ENCODE results near the gene PTGES3. TPM values are rescaled to one million over a fixed set of nuclear protein-coding genes. Genes with fewer than 3 reads are reported as not detected.
"Not testable (repeated sequence)": the region's sequence is repeated elsewhere in the genome, so short reads cannot be mapped to it uniquely, and the experiment has no call there.

PTGES3 gene
- total and polyA plus RNA-seq, 5 donors: 116 to 176 (median 137) TPM

DNA sequence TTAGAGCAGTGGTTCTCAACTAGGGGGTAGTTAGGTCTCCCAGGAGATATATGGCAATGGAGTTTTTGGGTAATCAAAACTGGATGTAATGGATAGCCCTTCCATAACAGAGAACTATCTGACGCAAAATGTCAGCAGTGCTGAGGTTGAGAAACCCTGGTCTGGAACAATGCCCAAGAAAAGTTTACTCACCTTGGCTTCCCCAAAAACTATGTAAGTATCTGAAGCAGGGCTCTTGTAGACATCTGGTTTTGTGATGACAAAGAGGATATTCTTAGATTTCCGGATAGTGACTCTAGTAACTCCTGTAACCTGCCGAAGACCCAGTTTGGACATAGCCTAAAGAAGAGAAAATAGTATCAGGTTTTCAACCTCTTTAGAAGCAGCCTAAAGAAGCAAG is 25.3 kb upstream of the PTGES3 start:
- no peak for ATAC-seq
- no peaks in the 10 kb centered on the region for H3K9me3 ChIP-seq (ENCODE audit: control insufficient read depth, low read length)
- H3K4me3 ChIP-seq (ENCODE audit: low read length): no peak overlapping the region
- H3K27me3 ChIP-seq (ENCODE audit: control insufficient read depth, insufficient read depth): no peaks in the 10 kb centered on the region
- intact Hi-C loops (cut with DNase I): no loop called here
- H3K27ac ChIP-seq (ENCODE audit: low read length): no peak overlapping the region
- 91% methylated on average over 3 of the region's 3 CpGs for WGBS
- peaks cover 9% of the 10 kb centered on the region for H3K4me1 ChIP-seq (ENCODE audit: control insufficient read depth, insufficient read depth, low read length)
- no peak for DNase-seq

DNA sequence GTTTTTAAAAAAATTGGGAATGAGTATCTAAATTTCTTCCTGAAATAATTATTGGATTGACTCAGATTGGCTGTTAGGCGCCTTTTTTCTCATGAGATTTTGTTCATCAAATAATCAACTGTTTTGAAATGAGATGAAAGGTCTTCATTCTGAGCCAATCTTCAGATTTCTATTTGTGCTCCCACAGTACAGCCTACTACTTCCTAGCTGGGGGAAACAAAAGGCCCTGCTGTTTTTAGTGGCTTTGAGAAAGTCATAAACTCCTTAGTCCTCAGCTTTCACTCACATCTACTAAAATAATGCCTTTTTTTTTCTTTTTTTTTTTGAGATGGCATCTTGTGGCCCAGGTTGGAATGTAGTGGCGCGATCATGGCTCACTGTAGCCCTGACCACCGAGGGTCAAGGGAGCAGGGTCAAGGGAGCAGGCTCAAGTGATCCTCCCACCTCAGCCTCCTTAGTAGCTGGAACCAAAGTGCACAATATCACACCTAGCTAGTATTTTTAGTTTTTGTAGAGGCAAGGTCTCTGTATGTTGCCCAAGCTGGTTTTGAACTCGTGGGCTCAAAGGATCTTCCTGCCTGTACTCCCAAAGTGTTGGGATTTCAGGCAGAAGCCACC is 21.8 kb upstream of the PTGES3 start:
- intact Hi-C loops (cut with DNase I): no loop called here
- Histone ChIP-seq H3K4me3 (ENCODE audit: low read length) (no peak overlapping the region), H3K27ac (ENCODE audit: low read length) (no peak overlapping the region), H3K27me3 (ENCODE audit: control insufficient read depth, insufficient read depth) (no peaks in the 10 kb centered on the region), H3K9me3 (ENCODE audit: control insufficient read depth, low read length) (no peaks in the 10 kb centered on the region), H3K4me1 (ENCODE audit: control insufficient read depth, insufficient read depth, low read length) (no peaks in the 10 kb centered on the region)
- ATAC-seq (peak; percentile 30 to 33), DNase-seq (no peak)
- WGBS: 80% methylated on average over 5 of the region's 5 CpGs

DNA sequence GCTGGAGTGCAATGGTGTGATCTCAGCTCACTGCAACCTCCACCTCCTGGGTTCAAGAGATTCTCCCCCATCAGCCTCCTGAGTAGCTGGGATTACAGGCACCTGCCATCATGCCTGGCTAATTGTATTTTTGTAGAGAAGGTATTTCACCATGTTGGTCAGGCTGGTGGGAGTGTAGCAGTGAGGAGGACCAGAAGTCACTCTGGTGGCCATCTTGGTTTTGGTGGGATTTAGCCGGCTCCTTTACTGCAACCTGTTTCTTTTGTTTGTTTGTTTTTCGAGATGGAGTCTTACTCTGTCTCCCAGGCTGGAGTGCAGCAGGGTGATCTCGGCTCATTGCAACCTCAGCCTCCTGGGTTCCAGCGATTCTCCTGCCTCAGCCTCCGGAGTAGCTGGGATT is 16.4 kb upstream of the PTGES3 start:
- H3K9me3 ChIP-seq (ENCODE audit: control insufficient read depth, low read length); H3K4me1 ChIP-seq (ENCODE audit: control insufficient read depth, insufficient read depth, low read length); H3K27ac ChIP-seq (ENCODE audit: low read length); H3K4me3 ChIP-seq (ENCODE audit: low read length); H3K27me3 ChIP-seq (ENCODE audit: control insufficient read depth, insufficient read depth); intact Hi-C loops (cut with DNase I); ATAC-seq; DNase-seq: not testable (repeated sequence)
- 83% methylated on average over 5 of the region's 5 CpGs for WGBS

GRCh38 chr12:56699020-56699661 is 11.1 kb upstream of the PTGES3 start:
- WGBS: 69% methylated on average over 3 of the region's 3 CpGs
- ATAC-seq: no peak

DNA sequence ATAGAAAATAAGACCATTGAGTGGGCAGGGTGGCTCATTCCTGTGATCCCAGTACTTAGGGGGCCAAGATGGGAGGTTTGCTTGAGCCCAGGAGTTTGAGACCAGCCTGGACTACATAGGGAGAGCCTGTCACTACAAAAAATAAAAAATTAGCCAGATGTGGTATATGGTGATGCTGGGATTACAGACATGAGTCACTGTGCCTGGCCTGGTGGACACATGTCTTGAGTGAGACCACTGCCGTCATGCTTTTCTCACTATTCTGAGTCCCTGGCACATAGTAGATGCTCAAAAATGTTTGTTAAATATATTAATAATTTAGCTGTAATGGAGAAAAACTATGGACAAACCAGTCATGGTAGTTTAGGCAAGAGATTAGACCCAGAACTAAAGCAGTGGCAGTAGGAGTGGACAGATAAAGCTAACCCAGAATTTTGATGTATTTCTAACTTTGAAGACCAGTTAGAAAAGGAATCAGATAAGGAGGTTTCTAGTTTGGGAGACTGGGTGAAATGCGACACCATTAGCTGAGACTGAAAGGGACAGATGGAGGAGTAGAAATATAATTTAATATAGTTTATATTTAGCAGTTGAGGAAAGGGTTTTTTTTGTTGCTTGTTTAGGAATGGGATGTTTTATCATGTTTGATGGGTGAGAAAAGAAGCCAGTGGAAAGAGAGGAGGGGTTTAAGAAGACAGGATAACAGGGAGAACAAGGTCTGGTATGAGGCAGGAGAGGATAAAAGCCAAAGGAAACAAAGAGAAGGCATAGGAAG is 7.4 kb upstream of the PTGES3 start:
- intact Hi-C loops (cut with DNase I): no loop called here
- 63% methylated on average over 2 of the region's 2 CpGs for WGBS

More at GRCh38 chr12:56699020-56699661, 11.1 kb upstream of the PTGES3 start:
- H3K4me1 ChIP-seq (ENCODE audit: control insufficient read depth, insufficient read depth, low read length): no peaks in the 10 kb centered on the region
- no peaks in the 10 kb centered on the region for H3K9me3 ChIP-seq (ENCODE audit: control insufficient read depth, low read length)
- no peak overlapping the region for H3K27ac ChIP-seq (ENCODE audit: low read length)
- no peaks in the 10 kb centered on the region for H3K27me3 ChIP-seq (ENCODE audit: control insufficient read depth, insufficient read depth)
- H3K4me3 ChIP-seq (ENCODE audit: low read length): no peak overlapping the region
- DNase-seq: no peak
- intact Hi-C loops (cut with DNase I): no loop called here

DNA sequence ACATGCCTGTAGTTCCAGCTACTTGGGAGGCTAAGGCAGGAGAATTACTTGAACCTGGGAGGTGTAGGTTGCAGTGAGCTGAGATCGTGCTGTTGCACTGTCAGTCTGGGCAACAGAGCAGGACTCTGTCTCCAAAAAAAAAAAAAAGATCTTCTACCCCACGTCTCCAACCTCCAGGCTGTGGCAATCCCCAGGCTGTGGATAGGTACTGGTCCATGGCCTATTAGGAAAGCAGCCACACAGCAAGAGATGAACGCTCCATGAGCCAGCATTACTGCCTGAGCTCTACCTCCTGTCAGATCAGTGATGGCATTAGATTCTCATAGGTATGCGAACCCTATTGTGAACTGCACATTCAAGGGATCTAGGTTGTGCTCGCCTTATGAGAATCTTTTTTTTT is 6.1 kb upstream of the PTGES3 start:
- no peak for ATAC-seq
- 86% methylated on average over 5 of the region's 5 CpGs for whole genome bisulfite sequencing
- no peaks in the 10 kb centered on the region for H3K4me1 ChIP-seq (ENCODE audit: control insufficient read depth, insufficient read depth, low read length)
- H3K4me3 ChIP-seq (ENCODE audit: low read length): no peak overlapping the region
- DNase-seq: no peak
- no peaks in the 10 kb centered on the region for H3K9me3 ChIP-seq (ENCODE audit: control insufficient read depth, low read length)
- intact Hi-C loops (cut with DNase I): no loop called here
- no peak overlapping the region for H3K27ac ChIP-seq (ENCODE audit: low read length)
- no peaks in the 10 kb centered on the region for H3K27me3 ChIP-seq (ENCODE audit: control insufficient read depth, insufficient read depth)

More for the DNA sequence above, 7.4 kb upstream of the PTGES3 start:
- no peak overlapping the region for H3K27ac ChIP-seq (ENCODE audit: low read length)
- no peak for DNase-seq
- no peaks in the 10 kb centered on the region for H3K9me3 ChIP-seq (ENCODE audit: control insufficient read depth, low read length)
- no peak for ATAC-seq
- no peaks in the 10 kb centered on the region for H3K27me3 ChIP-seq (ENCODE audit: control insufficient read depth, insufficient read depth)
- no peak overlapping the region for H3K4me3 ChIP-seq (ENCODE audit: low read length)
- no peaks in the 10 kb centered on the region for H3K4me1 ChIP-seq (ENCODE audit: control insufficient read depth, insufficient read depth, low read length)

DNA sequence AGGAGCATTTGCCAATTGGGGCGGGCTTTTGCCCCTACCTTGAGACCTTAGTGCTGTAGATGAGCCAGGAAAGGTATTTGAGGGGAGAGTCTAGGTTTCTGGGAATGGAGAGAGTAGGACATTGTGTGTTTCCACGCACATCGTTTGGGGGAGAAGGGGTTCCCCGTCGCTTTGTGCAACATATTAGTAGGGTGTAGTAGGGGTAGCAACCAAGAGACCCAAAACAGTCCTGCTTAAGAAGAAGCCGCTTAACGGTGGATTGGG is 694 bp upstream of the PTGES3 start:
- Histone ChIP-seq H3K9me3 (ENCODE audit: control insufficient read depth, low read length) (no peaks in the 10 kb centered on the region), H3K27ac (ENCODE audit: low read length) (peak overlapping the region; percentile 97), H3K4me1 (ENCODE audit: control insufficient read depth, insufficient read depth, low read length) (no peaks in the 10 kb centered on the region)

DNA sequence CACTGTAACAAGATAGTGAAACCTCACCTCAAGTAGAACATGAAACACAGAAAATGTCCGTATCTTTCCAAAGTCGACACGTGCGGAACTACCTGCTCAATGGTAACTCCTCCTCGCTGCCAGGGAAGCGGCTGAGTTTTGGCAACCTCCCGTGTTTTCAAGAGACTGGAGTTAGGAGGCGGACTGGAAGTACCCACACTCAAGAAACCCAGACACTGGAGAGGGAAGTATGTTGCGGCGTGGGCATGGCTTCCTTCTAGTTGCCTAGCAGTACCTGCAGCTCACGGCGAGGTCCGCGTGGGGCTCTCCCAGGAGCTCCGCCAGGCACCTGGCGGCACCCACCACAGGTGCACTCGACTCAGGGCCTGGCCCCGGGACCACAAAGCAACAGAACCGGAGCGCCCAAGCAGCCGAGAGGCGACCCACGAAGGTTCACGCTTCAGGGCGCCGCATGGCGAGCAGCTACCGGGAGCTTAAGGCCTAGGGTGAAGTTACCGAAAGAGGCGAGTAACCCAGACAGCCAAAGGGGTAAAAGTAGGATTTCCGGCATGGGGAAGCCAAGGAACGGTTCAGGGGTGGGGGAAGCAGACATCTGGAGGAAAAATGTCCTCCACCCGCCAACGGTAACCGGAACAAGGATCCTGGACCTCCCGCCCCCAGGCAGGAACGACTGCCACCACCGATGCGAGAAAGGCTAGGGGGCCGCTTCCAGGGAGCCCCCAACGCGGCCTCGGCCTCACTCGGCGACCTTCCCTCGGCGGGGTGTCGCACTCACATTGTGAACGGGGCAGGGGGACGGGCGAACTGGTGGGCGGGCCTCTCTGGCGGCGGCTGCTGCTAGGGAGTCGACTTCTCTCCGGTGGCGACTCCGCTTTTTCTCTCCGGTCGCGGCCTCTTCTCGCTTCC is 608 bp downstream of the PTGES3 start:
- intact Hi-C loops (cut with DNase I): loop anchor here in 2 of 4 donors (2.0 to 5.0 kb wide), 2 partner anchors 35 to 37 kb away; partner anchors contain the start of gene NACA (in 1 of the 2)

More for the DNA sequence above, 694 bp upstream of the PTGES3 start:
- Histone ChIP-seq H3K4me3 (ENCODE audit: low read length) (peak overlapping the region; percentile 59), H3K27me3 (ENCODE audit: control insufficient read depth, insufficient read depth) (no peaks in the 10 kb centered on the region)
- WGBS: 2% methylated on average over 7 of the region's 7 CpGs
- intact Hi-C loops (cut with DNase I): loop anchor here in 2 of 4 donors (2.0 to 5.0 kb wide), 2 partner anchors 34 to 36 kb away; partner anchors contain the start of gene NACA (in 1 of the 2)
- no peak for ATAC-seq
- DNase-seq: no peak

GRCh38 chr12:56684745-56685359 is 3.2 kb downstream of the PTGES3 start:
- Histone ChIP-seq H3K4me1 (ENCODE audit: control insufficient read depth, insufficient read depth, low read length) (no peaks in the 10 kb centered on the region), H3K9me3 (ENCODE audit: control insufficient read depth, low read length) (no peaks in the 10 kb centered on the region), H3K4me3 (ENCODE audit: low read length) (peak overlapping the region; percentile 8), H3K27ac (ENCODE audit: low read length) (no peak overlapping the region), H3K27me3 (ENCODE audit: control insufficient read depth, insufficient read depth) (no peaks in the 10 kb centered on the region)
- DNase-seq (no peak), ATAC-seq (no peak)
- 33% methylated on average over 8 of the region's 8 CpGs for WGBS
- intact Hi-C loops (cut with DNase I): loop anchor here in 1 of 4 donors (5.0 kb wide), 2 partner anchors 37 to 38 kb away; partner anchors contain the start of gene ATP5F1B

More for the DNA sequence above, 608 bp downstream of the PTGES3 start:
- no peaks in the 10 kb centered on the region for H3K9me3 ChIP-seq (ENCODE audit: control insufficient read depth, low read length)
- peak overlapping the region; percentile 59 for H3K4me3 ChIP-seq (ENCODE audit: low read length)
- no peaks in the 10 kb centered on the region for H3K4me1 ChIP-seq (ENCODE audit: control insufficient read depth, insufficient read depth, low read length)
- no peaks in the 10 kb centered on the region for H3K27me3 ChIP-seq (ENCODE audit: control insufficient read depth, insufficient read depth)
- DNase-seq (peak; percentile 55 to 82 (median 78)), ATAC-seq (peak; percentile 72 to 73)
- peak overlapping the region; percentile 98 for H3K27ac ChIP-seq (ENCODE audit: low read length)
- WGBS: under 1% methylated on average over 62 of the region's 62 CpGs

- WGBS: 92% methylated on average over 6 of the region's 6 CpGs
- no peak for ATAC-seq
Measured at GRCh38 chr12:56682323-56682722, 5.8 kb downstream of the PTGES3 start.

More at GRCh38 chr12:56682323-56682722, 5.8 kb downstream of the PTGES3 start:
- peak in 1 of 3 donors; percentile 14 for DNase-seq
- no peaks in the 10 kb centered on the region for H3K4me1 ChIP-seq (ENCODE audit: control insufficient read depth, insufficient read depth, low read length)
- intact Hi-C loops (cut with DNase I): loop anchor here in 1 of 4 donors (5.0 kb wide), 1 partner anchor 35 kb away; the partner anchor contains the start of gene ATP5F1B
- H3K27ac ChIP-seq (ENCODE audit: low read length): no peak overlapping the region
- H3K27me3 ChIP-seq (ENCODE audit: control insufficient read depth, insufficient read depth): no peaks in the 10 kb centered on the region
- no peaks in the 10 kb centered on the region for H3K9me3 ChIP-seq (ENCODE audit: control insufficient read depth, low read length)
- H3K4me3 ChIP-seq (ENCODE audit: low read length): no peak overlapping the region
